ENCODE results near the gene WWC2. TPM values are rescaled to one million over a fixed set of nuclear protein-coding genes. Genes with fewer than 3 reads are reported as not detected.

WWC2 gene
- total and polyA plus RNA-seq, 2 experiments from 2014 or later, result 33.2 to 48.3 TPM

DNA sequence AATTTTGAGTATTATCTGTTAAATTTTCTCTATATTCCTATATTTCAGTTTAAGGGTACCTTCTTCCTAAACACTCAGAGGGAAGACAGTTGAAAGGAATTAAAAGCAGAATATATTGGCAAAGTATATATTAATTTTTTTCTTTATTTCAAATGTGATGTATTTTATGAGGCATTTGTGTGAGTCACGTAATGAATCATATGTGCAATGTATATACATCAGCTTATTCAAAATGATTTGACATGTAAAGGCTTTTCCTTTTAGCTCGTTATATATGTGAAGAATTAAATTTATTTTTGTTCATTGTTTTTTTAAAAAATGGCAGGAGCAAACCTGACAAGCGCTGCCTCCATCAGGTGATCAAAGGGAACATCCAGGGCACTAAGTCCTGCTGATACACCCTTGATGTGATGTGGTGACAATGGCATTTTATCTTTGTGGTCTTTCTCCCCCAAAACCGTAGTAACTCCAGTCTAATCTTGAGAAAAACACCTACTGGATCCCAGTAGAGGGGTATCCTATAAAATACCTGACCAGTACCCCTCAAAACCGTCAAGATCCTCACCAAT is 8.9 kb downstream of the WWC2 start:
- TF ChIP-seq EZH2phosphoT487 (IDR thresholded peaks at IDR 0.05; ENCODE audit: insufficient read depth, low read depth) (no peak), EZH2 (IDR thresholded peaks at IDR 0.05; ENCODE audit: insufficient read depth, poor library complexity, severe bottlenecking) (no peak)
- Histone ChIP-seq H3K27ac (no peak overlapping the region), H3K9me2 (ENCODE audit: insufficient read depth) (no peaks in the 10 kb centered on the region), H2AFZ (no peak overlapping the region), H3K27me3 (replicated peaks; ENCODE audit: insufficient read depth) (no peaks in the 10 kb centered on the region), H3K4me3 (no peak overlapping the region), H3K79me2 (ENCODE audit: insufficient read depth) (peaks cover 100% of the 10 kb centered on the region), H3K9ac (no peak overlapping the region), H3K4me2 (ENCODE audit: unreplicated experiment) (no peak overlapping the region), H3K36me3 (ENCODE audit: low read depth) (no peaks in the 10 kb centered on the region), H4K20me1 (ENCODE audit: insufficient read depth) (peaks cover 29% of the 10 kb centered on the region), H3K9me3 (ENCODE audit: low read depth) (no peaks in the 10 kb centered on the region), H3F3A (ENCODE audit: insufficient read depth) (no peaks in the 10 kb centered on the region), H3K4me1 (ENCODE audit: insufficient read depth) (peaks cover 30% of the 10 kb centered on the region)
- in situ Hi-C loops (cut with MboI), result no loop called here
- no peak for DNase-seq
- WGBS, 2 experiments (ENCODE audit: low coverage in 1 of 2, low lambda C conversion rate in 2 of 2, missing lambda C conversion rate in 2 of 2), result 82 to 86% methylated on average over 5 of the region's 5 CpGs

- H3K4me1 ChIP-seq (ENCODE audit: insufficient read depth), result peaks cover 26% of the 10 kb centered on the region
These were observed 11.2 kb downstream of the WWC2 start for GRCh38 chr4:183110244-183110643.

DNA sequence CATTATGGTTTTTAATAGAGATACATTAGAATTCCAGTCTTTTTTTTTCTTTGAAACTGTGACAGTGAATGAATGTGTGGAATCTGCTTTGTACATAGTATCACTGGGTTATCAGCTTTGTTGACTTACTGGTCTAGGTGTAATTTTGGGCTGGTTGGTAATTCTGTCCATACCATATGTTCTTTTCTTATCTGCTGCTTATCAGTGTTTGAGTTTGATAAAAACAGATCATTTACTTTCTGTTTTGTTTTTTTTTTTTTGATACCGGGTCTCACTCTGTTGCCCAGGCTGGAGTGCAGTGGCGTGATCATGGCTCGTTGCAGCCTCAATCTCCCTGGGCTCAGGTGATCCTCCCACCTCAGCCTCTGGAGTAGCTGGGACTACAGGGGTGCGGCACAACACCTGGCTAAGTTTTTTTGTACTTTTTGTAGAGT is 12.4 kb downstream of the WWC2 start:
- no peaks in the 10 kb centered on the region for H3K9me3 ChIP-seq (ENCODE audit: low read depth)
- 91 to 99% methylated on average over 4 of the region's 4 CpGs for WGBS, 2 experiments (ENCODE audit: low coverage in 1 of 2, low lambda C conversion rate in 2 of 2, missing lambda C conversion rate in 2 of 2)
- no peaks in the 10 kb centered on the region for H3K27me3 ChIP-seq (replicated peaks; ENCODE audit: insufficient read depth)
- H3K27ac ChIP-seq, result no peak overlapping the region
- H3K4me3 ChIP-seq, result no peak overlapping the region; the same call in 1 of the 2 replicates
- DNase-seq, result no peak
- TF ChIP-seq EZH2 (IDR thresholded peaks at IDR 0.05; ENCODE audit: insufficient read depth, poor library complexity, severe bottlenecking) (no peak), EZH2phosphoT487 (IDR thresholded peaks at IDR 0.05; ENCODE audit: insufficient read depth, low read depth) (no peak)
- H3K79me2 ChIP-seq (ENCODE audit: insufficient read depth), result peaks cover 100% of the 10 kb centered on the region
- peaks cover 39% of the 10 kb centered on the region for H4K20me1 ChIP-seq (ENCODE audit: insufficient read depth)
- H3K36me3 ChIP-seq (ENCODE audit: low read depth), result no peaks in the 10 kb centered on the region
- in situ Hi-C loops (cut with MboI), result no loop called here
- no peak overlapping the region for H2AFZ ChIP-seq
- no peaks in the 10 kb centered on the region for H3F3A ChIP-seq (ENCODE audit: insufficient read depth)
- H3K4me1 ChIP-seq (ENCODE audit: insufficient read depth), result peaks cover 26% of the 10 kb centered on the region
- H3K9ac ChIP-seq, result no peak overlapping the region
- no peaks in the 10 kb centered on the region for H3K9me2 ChIP-seq (ENCODE audit: insufficient read depth)
- H3K4me2 ChIP-seq (ENCODE audit: unreplicated experiment), result no peak overlapping the region

More at GRCh38 chr4:183110244-183110643, 11.2 kb downstream of the WWC2 start:
- in situ Hi-C loops (cut with MboI), result no loop called here
- TF ChIP-seq EZH2 (IDR thresholded peaks at IDR 0.05; ENCODE audit: insufficient read depth, poor library complexity, severe bottlenecking), result no peak
- Histone ChIP-seq H3K27me3 (replicated peaks; ENCODE audit: insufficient read depth) (no peaks in the 10 kb centered on the region), H3K4me3 (no peak overlapping the region), H3K27ac (no peak overlapping the region), H4K20me1 (ENCODE audit: insufficient read depth) (peaks cover 35% of the 10 kb centered on the region), H3K36me3 (ENCODE audit: low read depth) (no peaks in the 10 kb centered on the region), H3K79me2 (ENCODE audit: insufficient read depth) (peaks cover 100% of the 10 kb centered on the region), H3K4me2 (ENCODE audit: unreplicated experiment) (no peak overlapping the region), H2AFZ (no peak overlapping the region), H3K9me3 (ENCODE audit: low read depth) (no peaks in the 10 kb centered on the region), H3F3A (ENCODE audit: insufficient read depth) (no peaks in the 10 kb centered on the region), H3K9me2 (ENCODE audit: insufficient read depth) (no peaks in the 10 kb centered on the region), H3K9ac (no peak overlapping the region)
- DNase-seq, result no peak

- no peak overlapping the region for H2AFZ ChIP-seq
- peak overlapping the region; percentile 67 for H3K27ac ChIP-seq
- H3K9ac ChIP-seq, result peak overlapping the region; percentile 44; the same call in 1 of the 2 replicates
- peak overlapping the region; percentile 78 for H3K4me2 ChIP-seq (ENCODE audit: unreplicated experiment)
- no peaks in the 10 kb centered on the region for H3K9me2 ChIP-seq (ENCODE audit: insufficient read depth)
- H3K36me3 ChIP-seq (ENCODE audit: low read depth), result no peaks in the 10 kb centered on the region
- peaks cover 95% of the 10 kb centered on the region for H3K79me2 ChIP-seq (ENCODE audit: insufficient read depth)
- H3K9me3 ChIP-seq (ENCODE audit: low read depth), result no peaks in the 10 kb centered on the region
- H3K4me1 ChIP-seq (ENCODE audit: insufficient read depth), result peaks cover 30% of the 10 kb centered on the region
- in situ Hi-C loops (cut with MboI), result no loop called here
- TF ChIP-seq EZH2phosphoT487 (IDR thresholded peaks at IDR 0.05; ENCODE audit: insufficient read depth, low read depth) (no peak), EZH2 (IDR thresholded peaks at IDR 0.05; ENCODE audit: insufficient read depth, poor library complexity, severe bottlenecking) (no peak)
- peaks cover 11% of the 10 kb centered on the region; the same call in 1 of the 2 replicates for H4K20me1 ChIP-seq (ENCODE audit: insufficient read depth)
- peaks cover 43% of the 10 kb centered on the region for H3F3A ChIP-seq (ENCODE audit: insufficient read depth)
- DNase-seq, result no peak
- H3K27me3 ChIP-seq (replicated peaks; ENCODE audit: insufficient read depth), result no peaks in the 10 kb centered on the region
- WGBS, 2 experiments (ENCODE audit: low coverage in 1 of 2, low lambda C conversion rate in 2 of 2, missing lambda C conversion rate in 2 of 2), result 89 to 98% methylated on average over 2 of the region's 2 CpGs
- H3K4me3 ChIP-seq, result peak overlapping the region; percentile 52
These were observed 19.1 kb downstream of the WWC2 start for GRCh38 chr4:183118141-183118540.
